Glutamatergic neuron (in vitro differentiated cells): ENCODE results near the gene VSTM4. TPM values are rescaled to one million over a fixed set of nuclear protein-coding genes. Genes with fewer than 3 reads are reported as not detected.

Source experiments
- DNase-seq: peaks from one replicate; pipeline ENCODE4 v3.0.0; 2022
- H3K27ac Mint-ChIP-seq: one replicate; pipeline ENCODE4 v1.8.0; 2020; ENCODE audit warnings: mild to moderate bottlenecking, mixed read lengths, inconsistent platforms; ENCODE audit not compliant: unreplicated experiment
- H3K27me3 Mint-ChIP-seq: one replicate; pipeline ENCODE4 v1.8.0; 2020; ENCODE audit warnings: mild to moderate bottlenecking, moderate library complexity, mixed read lengths, inconsistent platforms; ENCODE audit not compliant: unreplicated experiment
- H3K36me3 Mint-ChIP-seq: one replicate; pipeline ENCODE4 v1.8.0; 2020; ENCODE audit warnings: mild to moderate bottlenecking, mixed read lengths, inconsistent platforms; ENCODE audit not compliant: unreplicated experiment
- H3K4me1 Mint-ChIP-seq: one replicate; pipeline ENCODE4 v1.8.0; 2020; ENCODE audit warnings: mild to moderate bottlenecking, low read depth, mixed read lengths, inconsistent platforms; ENCODE audit not compliant: unreplicated experiment
- H3K4me3 Mint-ChIP-seq: one replicate; pipeline ENCODE4 v1.8.0; 2020; ENCODE audit warnings: mild to moderate bottlenecking, mixed read lengths, inconsistent platforms; ENCODE audit not compliant: unreplicated experiment
- H3K9me3 Mint-ChIP-seq: one replicate; pipeline ENCODE4 v1.8.0; 2020; ENCODE audit warnings: mild to moderate bottlenecking, moderate library complexity, mixed read lengths, inconsistent platforms; ENCODE audit not compliant: unreplicated experiment
- CTCF ChIP-seq: fragments of 200-600 bp; sonication (generic); IDR thresholded peaks from one replicate; pipeline ENCODE4 v1.5.0; 2021; ENCODE audit not compliant: partially characterized antibody, unreplicated experiment
- total RNA-seq: library from RNA; stranded (reverse); fragmentation: NEBNext Ultra II Directional; extraction: Animal tissue kit (Norgen Biotek cat#: 25700); gene quantifications from one replicate; pipeline ENCODE4 v1.2.1, GENCODE V29; 2021; ENCODE audit not compliant: unreplicated experiment

VSTM4 gene
- total RNA-seq, 1 donor from 2014 or later: 2.0 TPM

DNA sequence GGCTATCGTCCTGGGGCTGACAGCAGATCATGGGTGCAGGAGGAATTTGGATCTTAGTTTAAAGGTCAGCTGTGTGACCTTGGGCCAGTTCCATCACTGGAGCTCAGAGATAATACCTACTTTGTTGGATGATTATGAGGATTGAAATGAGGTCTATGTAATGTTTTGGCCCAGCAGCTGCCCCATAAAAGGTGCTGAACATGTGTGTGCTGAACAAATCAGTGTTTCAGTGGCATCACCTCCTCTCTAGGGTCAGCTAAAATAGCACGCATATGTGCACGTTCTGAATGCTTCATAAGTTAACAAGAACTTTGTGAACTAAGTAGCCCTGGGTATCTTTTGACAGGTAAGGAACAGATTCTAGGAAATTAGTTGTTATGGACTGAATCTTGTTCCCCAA lies 90.8 kb downstream of the VSTM4 start:
- Mint-ChIP-seq H3K4me1 (no peaks in the 10 kb centered on the region), H3K4me3 (no peak overlapping the region), H3K9me3 (peaks cover 1% of the 10 kb centered on the region)

GRCh38 chr10:49023752-49024151 lies 91.6 kb downstream of the VSTM4 start:
- no peaks in the 10 kb centered on the region for H3K36me3 Mint-ChIP-seq
- H3K9me3 Mint-ChIP-seq: peaks cover 1% of the 10 kb centered on the region
- H3K4me3 Mint-ChIP-seq: no peak overlapping the region
- H3K27ac Mint-ChIP-seq: no peak overlapping the region
- H3K4me1 Mint-ChIP-seq: no peaks in the 10 kb centered on the region
- no peak for TF ChIP-seq CTCF
- peaks cover 2% of the 10 kb centered on the region for H3K27me3 Mint-ChIP-seq
- no peak for DNase-seq

More for the DNA sequence above, 90.8 kb downstream of the VSTM4 start:
- no peak for TF ChIP-seq CTCF
- Mint-ChIP-seq H3K27ac (no peak overlapping the region), H3K27me3 (peaks cover 2% of the 10 kb centered on the region), H3K36me3 (no peaks in the 10 kb centered on the region)
- no peak for DNase-seq

DNA sequence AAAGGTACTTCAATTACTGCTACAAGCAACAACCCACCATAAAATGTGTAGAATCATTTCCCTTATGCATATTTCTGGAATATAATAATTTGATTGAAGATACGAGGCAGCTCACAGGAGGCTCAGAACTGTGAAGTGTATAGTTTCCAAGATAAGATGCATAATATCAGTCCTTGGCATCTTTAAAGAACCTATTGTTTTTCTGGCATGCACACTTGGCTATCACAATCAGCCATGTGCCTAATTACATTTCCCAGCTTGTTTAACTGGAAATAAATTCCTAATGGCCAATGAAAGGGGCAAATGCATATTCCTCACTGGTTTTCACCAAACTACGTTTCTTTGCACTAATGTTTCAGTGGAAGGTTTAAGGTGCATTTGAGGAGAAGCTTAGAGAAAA lies 92.3 kb downstream of the VSTM4 start:
- no peak for DNase-seq
- peaks cover 2% of the 10 kb centered on the region for H3K27me3 Mint-ChIP-seq

GRCh38 chr10:49021685-49022084 lies 93.6 kb downstream of the VSTM4 start:
- H3K27ac Mint-ChIP-seq: no peak overlapping the region

More for the DNA sequence above, 92.3 kb downstream of the VSTM4 start:
- Mint-ChIP-seq H3K36me3 (no peaks in the 10 kb centered on the region), H3K4me3 (no peak overlapping the region), H3K27ac (no peak overlapping the region), H3K4me1 (no peaks in the 10 kb centered on the region), H3K9me3 (peaks cover 1% of the 10 kb centered on the region)
- TF ChIP-seq CTCF: no peak

GRCh38 chr10:49015700-49016099 lies 99.6 kb downstream of the VSTM4 start:
- Mint-ChIP-seq H3K4me1 (peaks cover 11% of the 10 kb centered on the region), H3K36me3 (no peaks in the 10 kb centered on the region), H3K4me3 (no peak overlapping the region), H3K9me3 (peaks cover 7% of the 10 kb centered on the region), H3K27ac (no peak overlapping the region), H3K27me3 (peaks cover 6% of the 10 kb centered on the region)
- no peak for TF ChIP-seq CTCF
- no peak for DNase-seq

More at GRCh38 chr10:49021685-49022084, 93.6 kb downstream of the VSTM4 start:
- Mint-ChIP-seq H3K27me3 (peaks cover 2% of the 10 kb centered on the region), H3K36me3 (no peaks in the 10 kb centered on the region), H3K4me1 (no peaks in the 10 kb centered on the region), H3K9me3 (peaks cover 1% of the 10 kb centered on the region), H3K4me3 (no peak overlapping the region)
- no peak for DNase-seq
- TF ChIP-seq CTCF: no peak
